ENCODE results near the gene SYCE3. TPM values are rescaled to one million over a fixed set of nuclear protein-coding genes. Genes with fewer than 3 reads are reported as not detected.

The SYCE3 gene
- total RNA-seq, 1 donor from 2014 or later = not detected

GRCh38 chr22:50518606-50519005 lies 44.1 kb downstream of the SYCE3 start:
- DNase-seq = no peak
- no peaks in the 10 kb centered on the region for H3K36me3 Mint-ChIP-seq (ENCODE audit: unreplicated experiment)
- no peak overlapping the region for H3K4me3 Mint-ChIP-seq (ENCODE audit: unreplicated experiment)
- H3K9me3 Mint-ChIP-seq (ENCODE audit: unreplicated experiment) = peaks cover 5% of the 10 kb centered on the region
- no peak overlapping the region for H3K27ac Mint-ChIP-seq (ENCODE audit: unreplicated experiment)
- H3K4me1 Mint-ChIP-seq (ENCODE audit: low read depth, unreplicated experiment) = no peaks in the 10 kb centered on the region
- TF ChIP-seq, protein P1, sequence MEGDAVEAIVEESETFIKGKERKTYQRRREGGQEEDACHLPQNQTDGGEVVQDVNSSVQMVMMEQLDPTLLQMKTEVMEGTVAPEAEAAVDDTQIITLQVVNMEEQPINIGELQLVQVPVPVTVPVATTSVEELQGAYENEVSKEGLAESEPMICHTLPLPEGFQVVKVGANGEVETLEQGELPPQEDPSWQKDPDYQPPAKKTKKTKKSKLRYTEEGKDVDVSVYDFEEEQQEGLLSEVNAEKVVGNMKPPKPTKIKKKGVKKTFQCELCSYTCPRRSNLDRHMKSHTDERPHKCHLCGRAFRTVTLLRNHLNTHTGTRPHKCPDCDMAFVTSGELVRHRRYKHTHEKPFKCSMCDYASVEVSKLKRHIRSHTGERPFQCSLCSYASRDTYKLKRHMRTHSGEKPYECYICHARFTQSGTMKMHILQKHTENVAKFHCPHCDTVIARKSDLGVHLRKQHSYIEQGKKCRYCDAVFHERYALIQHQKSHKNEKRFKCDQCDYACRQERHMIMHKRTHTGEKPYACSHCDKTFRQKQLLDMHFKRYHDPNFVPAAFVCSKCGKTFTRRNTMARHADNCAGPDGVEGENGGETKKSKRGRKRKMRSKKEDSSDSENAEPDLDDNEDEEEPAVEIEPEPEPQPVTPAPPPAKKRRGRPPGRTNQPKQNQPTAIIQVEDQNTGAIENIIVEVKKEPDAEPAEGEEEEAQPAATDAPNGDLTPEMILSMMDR (IDR thresholded peaks at IDR 0.05; ENCODE audit: partially characterized antibody, unreplicated experiment) = no peak
- H3K27me3 Mint-ChIP-seq (ENCODE audit: unreplicated experiment) = peaks cover 8% of the 10 kb centered on the region

DNA sequence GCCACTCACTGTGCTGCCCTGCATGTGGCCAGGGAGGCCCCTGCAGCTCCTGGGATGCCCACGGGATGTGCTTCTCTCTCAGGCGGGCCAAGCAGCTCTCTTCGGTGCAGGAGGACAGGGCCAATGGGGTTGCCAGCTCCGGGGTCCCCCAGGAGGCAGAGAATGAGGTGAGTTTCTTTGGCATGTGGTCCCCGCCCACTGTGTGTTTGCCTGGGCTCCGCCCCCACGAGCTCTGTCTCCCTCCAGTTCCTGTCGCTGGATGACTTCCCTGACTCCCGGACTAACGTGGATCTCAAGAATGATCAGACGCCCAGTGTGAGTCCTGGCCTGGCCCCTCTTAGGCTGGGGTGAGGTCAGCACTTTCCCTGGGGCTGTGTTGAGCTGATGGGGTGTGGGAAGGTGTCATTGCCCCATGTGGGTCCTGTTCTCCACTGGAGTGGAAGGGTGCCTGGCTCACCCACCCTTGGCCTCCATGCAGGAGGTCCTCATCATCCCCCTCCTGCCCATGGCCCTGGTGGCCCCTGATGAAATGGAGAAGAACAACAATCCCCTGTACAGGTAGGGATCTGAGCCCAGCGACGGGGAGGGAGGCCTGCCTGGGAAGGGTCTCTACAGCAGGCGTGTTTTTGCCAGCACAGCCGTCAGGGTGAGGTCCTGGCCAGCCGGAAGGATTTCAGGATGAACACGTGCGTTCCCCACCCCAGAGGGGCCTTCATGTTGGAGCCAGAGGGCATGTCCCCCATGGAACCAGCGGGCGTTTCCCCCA lies 45.0 kb downstream of the SYCE3 start:
- Mint-ChIP-seq H3K9me3 (ENCODE audit: unreplicated experiment) (peaks cover 5% of the 10 kb centered on the region), H3K27ac (ENCODE audit: unreplicated experiment) (no peak overlapping the region), H3K4me3 (ENCODE audit: unreplicated experiment) (no peak overlapping the region), H3K27me3 (ENCODE audit: unreplicated experiment) (peaks cover 8% of the 10 kb centered on the region), H3K36me3 (ENCODE audit: unreplicated experiment) (no peaks in the 10 kb centered on the region), H3K4me1 (ENCODE audit: low read depth, unreplicated experiment) (no peaks in the 10 kb centered on the region)
- DNase-seq = no peak
- TF ChIP-seq, protein P1 (IDR thresholded peaks at IDR 0.05; ENCODE audit: partially characterized antibody, unreplicated experiment) = no peak

DNA sequence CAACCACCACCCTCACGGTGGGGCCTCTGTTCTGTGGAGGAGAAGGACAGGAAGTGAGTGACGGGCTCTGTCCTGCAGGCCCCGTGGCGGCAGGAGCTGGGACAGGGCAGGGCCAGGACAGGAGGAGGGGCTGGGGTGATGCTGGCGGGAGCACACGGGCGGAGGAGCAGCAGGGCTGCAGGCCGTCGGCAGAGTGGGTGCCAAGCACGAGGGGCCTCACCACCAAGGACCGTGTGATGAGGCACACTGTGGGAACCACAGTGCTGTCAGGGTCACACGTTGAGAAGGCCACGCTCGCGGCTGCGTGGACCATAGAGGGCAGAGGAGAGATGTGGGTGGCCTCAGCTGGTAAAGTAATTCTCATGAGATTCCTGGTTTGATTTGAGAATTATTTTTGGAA lies 45.8 kb downstream of the SYCE3 start:
- TF ChIP-seq, protein P1 (IDR thresholded peaks at IDR 0.05; ENCODE audit: partially characterized antibody, unreplicated experiment) = no peak
- no peak overlapping the region for H3K4me3 Mint-ChIP-seq (ENCODE audit: unreplicated experiment)
- DNase-seq = no peak
- H3K4me1 Mint-ChIP-seq (ENCODE audit: low read depth, unreplicated experiment) = no peaks in the 10 kb centered on the region
- no peaks in the 10 kb centered on the region for H3K36me3 Mint-ChIP-seq (ENCODE audit: unreplicated experiment)
- peaks cover 5% of the 10 kb centered on the region for H3K9me3 Mint-ChIP-seq (ENCODE audit: unreplicated experiment)
- peaks cover 8% of the 10 kb centered on the region for H3K27me3 Mint-ChIP-seq (ENCODE audit: unreplicated experiment)
- H3K27ac Mint-ChIP-seq (ENCODE audit: unreplicated experiment) = no peak overlapping the region

DNA sequence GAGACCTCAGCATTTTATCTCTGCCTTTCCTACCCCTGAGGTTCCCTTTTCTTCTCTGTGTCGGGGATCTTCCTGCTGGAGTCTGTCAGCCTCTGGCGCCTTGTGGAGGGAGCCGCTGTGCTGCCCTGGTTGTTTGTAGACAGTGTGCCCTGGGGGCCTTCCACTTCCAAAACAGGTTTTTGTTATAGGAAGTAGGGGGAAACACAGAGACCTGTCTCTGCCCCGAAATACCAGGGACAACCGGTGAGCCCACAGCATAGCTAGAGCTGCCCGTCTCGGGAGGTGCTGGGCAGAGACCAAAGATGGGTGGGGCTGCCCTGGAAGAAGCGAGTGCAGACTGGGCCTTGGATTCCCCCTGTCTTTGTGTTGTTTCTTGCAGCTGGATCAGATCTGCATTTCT lies 46.7 kb downstream of the SYCE3 start:
- TF ChIP-seq, protein P1 (IDR thresholded peaks at IDR 0.05; ENCODE audit: partially characterized antibody, unreplicated experiment) = no peak
- no peaks in the 10 kb centered on the region for H3K36me3 Mint-ChIP-seq (ENCODE audit: unreplicated experiment)
- H3K4me3 Mint-ChIP-seq (ENCODE audit: unreplicated experiment) = no peak overlapping the region
- DNase-seq = no peak
- peaks cover 5% of the 10 kb centered on the region for H3K9me3 Mint-ChIP-seq (ENCODE audit: unreplicated experiment)
- no peak overlapping the region for H3K27ac Mint-ChIP-seq (ENCODE audit: unreplicated experiment)
- peaks cover 8% of the 10 kb centered on the region for H3K27me3 Mint-ChIP-seq (ENCODE audit: unreplicated experiment)
- no peaks in the 10 kb centered on the region for H3K4me1 Mint-ChIP-seq (ENCODE audit: low read depth, unreplicated experiment)

- DNase-seq = no peak
- H3K4me1 Mint-ChIP-seq (ENCODE audit: low read depth, unreplicated experiment) = peaks cover 3% of the 10 kb centered on the region
- no peak overlapping the region for H3K27ac Mint-ChIP-seq (ENCODE audit: unreplicated experiment)
- peaks cover 6% of the 10 kb centered on the region for H3K27me3 Mint-ChIP-seq (ENCODE audit: unreplicated experiment)
- H3K36me3 Mint-ChIP-seq (ENCODE audit: unreplicated experiment) = no peaks in the 10 kb centered on the region
- peaks cover 5% of the 10 kb centered on the region for H3K9me3 Mint-ChIP-seq (ENCODE audit: unreplicated experiment)
- TF ChIP-seq, protein P1 (IDR thresholded peaks at IDR 0.05; ENCODE audit: partially characterized antibody, unreplicated experiment) = no peak
- no peak overlapping the region for H3K4me3 Mint-ChIP-seq (ENCODE audit: unreplicated experiment)
Observed at GRCh38 chr22:50513175-50513574, 49.5 kb downstream of the SYCE3 start.
